SHP77 (cell line): ENCODE measurements around the gene RNF144A.

Experiments used
- DNase-seq, 2 experiments: peaks; one replicate each; lab custom pipeline; 2025; lab: John Stamatoyannopoulos, UW

The RNF144A gene

GRCh38 chr2:6947929-6948676 lies 30.9 kb downstream of the RNF144A start:
- DNase-seq = no peak

- no peak for DNase-seq
Observed at GRCh38 chr2:6948677-6949351, 31.6 kb downstream of the RNF144A start.

- DNase-seq = no peak
Observed at GRCh38 chr2:6951046-6951445, 33.8 kb downstream of the RNF144A start.

GRCh38 chr2:6952101-6952500 lies 34.9 kb downstream of the RNF144A start:
- no peak for DNase-seq

- DNase-seq = no peak
Observed at GRCh38 chr2:6954586-6954985, 37.4 kb downstream of the RNF144A start.

- no peak for DNase-seq
Observed at GRCh38 chr2:6955511-6956136, 38.4 kb downstream of the RNF144A start.

GRCh38 chr2:6956566-6956965 lies 39.4 kb downstream of the RNF144A start:
- no peak for DNase-seq

- no peak for DNase-seq
Observed at GRCh38 chr2:6957031-6957714, 40.0 kb downstream of the RNF144A start.

- DNase-seq = no peak
Observed at GRCh38 chr2:6957910-6958615, 40.9 kb downstream of the RNF144A start.

- DNase-seq = no peak
Observed at GRCh38 chr2:6958616-6959235, 41.5 kb downstream of the RNF144A start.

- no peak for DNase-seq
Observed at GRCh38 chr2:6959751-6960150, 42.5 kb downstream of the RNF144A start.

GRCh38 chr2:6960659-6961058 lies 43.4 kb downstream of the RNF144A start:
- no peak for DNase-seq

- DNase-seq = no peak
Observed at GRCh38 chr2:6963727-6964126, 46.5 kb downstream of the RNF144A start.

GRCh38 chr2:6965071-6965795 lies 48.0 kb downstream of the RNF144A start:
- DNase-seq = no peak

- DNase-seq = no peak
Observed at GRCh38 chr2:6966446-6966940, 49.3 kb downstream of the RNF144A start.

GRCh38 chr2:6967301-6967700 lies 50.1 kb downstream of the RNF144A start:
- no peak for DNase-seq

GRCh38 chr2:6968319-6969100 lies 51.3 kb downstream of the RNF144A start:
- DNase-seq = no peak

- no peak for DNase-seq
Observed at GRCh38 chr2:6970551-6970950, 53.3 kb downstream of the RNF144A start.

- no peak for DNase-seq
Observed at GRCh38 chr2:6970976-6971480, 53.8 kb downstream of the RNF144A start.

GRCh38 chr2:6971502-6971901 lies 54.3 kb downstream of the RNF144A start:
- no peak for DNase-seq
